22Rv1 (cell line): Measurements from ENCODE around the gene ATG4B.
A peak's percentile ranks its signal among the peaks of the same experiment; 100 is the strongest.

Experiments used
- H3K27ac ChIP-seq: fragments of 450-650 bp; 2 replicates; pipeline ENCODE4 v1.5.1; 2017
- CTCF ChIP-seq: fragments of 450-650 bp; IDR thresholded peaks from 2 replicates; pipeline ENCODE4 v1.5.1; 2017; ENCODE audit warnings: mild to moderate bottlenecking
- ZFX ChIP-seq: fragments of 450-650 bp; IDR thresholded peaks from 2 replicates; pipeline ENCODE4 v1.6.1; 2017; ENCODE audit warnings: antibody characterized with exemption, borderline replicate concordance

The ATG4B gene

GRCh38 chr2:241671457-241672240, 34.2 kb downstream of the ATG4B start:
- no peak overlapping the region for H3K27ac ChIP-seq
- no peak for TF ChIP-seq CTCF
- no peak for TF ChIP-seq ZFX

- no peak for TF ChIP-seq CTCF
- TF ChIP-seq ZFX, result no peak
- no peak overlapping the region for H3K27ac ChIP-seq
Observed at GRCh38 chr2:241672243-241673188, 35.0 kb downstream of the ATG4B start.

- H3K27ac ChIP-seq, result 0 out of 2 replicates have a peak overlapping the region, but pooled peaks have one; percentile 23
Observed at GRCh38 chr2:241673189-241673663, 35.7 kb downstream of the ATG4B start.

GRCh38 chr2:241673797-241674725, 36.6 kb downstream of the ATG4B start:
- no peak for TF ChIP-seq CTCF
- no peak for TF ChIP-seq ZFX
- H3K27ac ChIP-seq, result peak overlapping the region; percentile 23; the same call in 1 of the 2 replicates

More at GRCh38 chr2:241673189-241673663, 35.7 kb downstream of the ATG4B start:
- TF ChIP-seq ZFX, result no peak
- TF ChIP-seq CTCF, result no peak

GRCh38 chr2:241675885-241676284, 38.4 kb downstream of the ATG4B start:
- TF ChIP-seq CTCF (no peak), ZFX (no peak)
- H3K27ac ChIP-seq, result no peak overlapping the region

- H3K27ac ChIP-seq, result no peak overlapping the region
Observed at GRCh38 chr2:241676665-241677064, 39.2 kb downstream of the ATG4B start.

More at GRCh38 chr2:241676665-241677064, 39.2 kb downstream of the ATG4B start:
- no peak for TF ChIP-seq CTCF
- no peak for TF ChIP-seq ZFX
